IMR-90 (cell line): ENCODE data around the gene EMP1. TPM values are rescaled to one million over a fixed set of nuclear protein-coding genes. Genes with fewer than 3 reads are reported as not detected.

ENCODE experiments used
- ELK1 ChIP-seq: fragments of 150-350 bp; IDR thresholded peaks from 2 replicates; pipeline ENCODE4 v1.6.1; 2016; ENCODE audit warnings: low read depth, mild to moderate bottlenecking, low read length, moderate library complexity, borderline replicate concordance
- USF2 ChIP-seq: fragments of 150-350 bp; IDR thresholded peaks from 2 replicates; pipeline ENCODE4 v1.6.1; 2017; ENCODE audit warnings: mild to moderate bottlenecking, antibody characterized with exemption, low read length, low read depth
- polyA plus RNA-seq, 3 experiments: library from polyadenylated mRNA; depleted of rRNA; stranded (reverse); fragments of >200 nt; gene quantifications; 2 replicates each; pipeline ENCODE4 v1.2.3, GENCODE V29; 2012; ENCODE audit warnings: low replicate concordance in 1 of 3
- total RNA-seq: library from RNA; depleted of rRNA; stranded (reverse); fragments of >200 nt; gene quantifications from 2 replicates; pipeline ENCODE4 v1.2.3, GENCODE V29; 2012

EMP1 gene
- total and polyA plus RNA-seq, 2 of the 4 experiments (the other 2 are of a cell fraction), result 137 to 201 TPM

GRCh38 chr12:13173012-13173932, 23.3 kb upstream of the EMP1 start (continued):
- TF ChIP-seq ELK1, result no peak
- no peak for TF ChIP-seq USF2
